ENCODE data around the gene PURB. TPM values are rescaled to one million over a fixed set of nuclear protein-coding genes. Genes with fewer than 3 reads are reported as not detected.

Gene PURB
- total and polyA plus RNA-seq, 10 of the 15 experiments (the other 5 are each of a cell fraction or from before 2014, with no cell fraction given) = 0.77 to 18.6 (median 8.9) TPM

DNA sequence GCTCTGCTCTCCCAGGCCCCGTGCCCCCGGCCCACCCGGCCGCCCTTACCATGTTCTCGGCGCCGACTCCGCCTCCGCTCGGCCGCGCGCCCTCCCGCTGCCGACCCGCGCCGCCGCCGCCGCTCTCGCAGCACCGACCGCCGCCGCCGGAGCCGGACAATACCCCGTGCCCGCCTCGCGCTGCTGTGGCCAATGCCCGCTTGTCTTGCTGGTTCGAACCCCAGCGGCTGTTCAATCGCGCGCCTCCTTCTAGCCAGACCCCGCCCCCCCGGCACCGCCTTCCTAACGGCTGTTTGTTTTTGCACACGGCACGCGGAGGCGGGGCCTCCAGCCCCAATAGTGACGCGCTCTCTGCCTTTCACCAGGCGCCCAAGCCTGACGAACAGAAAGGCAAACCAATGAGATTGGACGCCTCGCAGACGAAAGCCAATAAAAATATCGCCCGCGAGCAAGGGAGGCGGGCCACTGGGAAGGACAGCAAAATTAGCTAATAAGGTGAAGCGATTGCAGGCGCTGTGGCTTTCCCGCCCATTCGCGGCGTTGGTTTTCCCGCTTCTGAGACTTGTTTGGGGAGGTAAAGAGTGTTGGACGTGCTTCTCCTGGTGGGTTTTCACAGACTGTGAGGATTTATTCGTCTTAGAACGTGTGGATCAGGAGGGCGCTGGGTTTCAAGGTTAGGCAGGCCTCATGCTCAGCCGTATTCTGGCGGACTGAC, 37.3 kb downstream of the PURB start, which contains the start of gene H2AZ2 (continued):
- TF ChIP-seq, protein P1, sequence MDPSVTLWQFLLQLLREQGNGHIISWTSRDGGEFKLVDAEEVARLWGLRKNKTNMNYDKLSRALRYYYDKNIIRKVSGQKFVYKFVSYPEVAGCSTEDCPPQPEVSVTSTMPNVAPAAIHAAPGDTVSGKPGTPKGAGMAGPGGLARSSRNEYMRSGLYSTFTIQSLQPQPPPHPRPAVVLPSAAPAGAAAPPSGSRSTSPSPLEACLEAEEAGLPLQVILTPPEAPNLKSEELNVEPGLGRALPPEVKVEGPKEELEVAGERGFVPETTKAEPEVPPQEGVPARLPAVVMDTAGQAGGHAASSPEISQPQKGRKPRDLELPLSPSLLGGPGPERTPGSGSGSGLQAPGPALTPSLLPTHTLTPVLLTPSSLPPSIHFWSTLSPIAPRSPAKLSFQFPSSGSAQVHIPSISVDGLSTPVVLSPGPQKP (IDR thresholded peaks at IDR 0.05; ENCODE audit: low read depth, low read length) = peak; percentile 63

DNA sequence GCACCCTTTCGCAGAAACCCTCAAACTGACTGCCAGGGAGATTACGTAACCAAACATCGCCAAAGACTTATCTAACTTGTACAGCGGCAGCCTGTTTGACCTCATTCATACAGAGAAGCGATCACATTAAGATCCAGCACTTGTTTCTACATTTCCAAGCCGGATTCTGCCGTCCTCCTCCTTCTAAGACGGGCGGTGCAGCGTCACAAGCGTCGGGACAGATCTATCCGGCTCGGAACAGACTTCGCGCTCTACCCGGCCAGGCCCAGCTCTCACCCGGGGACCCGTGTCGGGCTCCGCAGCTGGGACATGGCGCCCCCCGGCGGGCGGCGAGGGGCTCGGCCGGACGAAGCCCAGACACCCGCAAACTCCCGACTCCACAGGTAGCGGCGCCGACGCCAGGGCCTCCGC, 37.8 kb downstream of the PURB start:
- FAIRE-seq (no peak), DNase-seq (ENCODE audit: low read depth, low spot score) (peak; percentile 51), ATAC-seq (peak; percentile 75)
- SMC1A ChIA-PET (ENCODE audit: uncharacterized antibody, unreplicated experiment) = interaction anchor here (0.6 to 8.0 kb wide), 22 partner anchors 9 to 290 kb away, joined by 3 to 46 read pairs (median 5); partner anchors contain the start of genes DDX56, OGDH and ZMIZ2
- in situ Hi-C loops (cut with MboI) (no loop called here), intact Hi-C loops (cut with micrococcal nuclease; ENCODE audit: unreplicated experiment) (loop anchor here (1.0 to 5.0 kb wide), 4 partner anchors 51 to 265 kb away; partner anchors contain the start of genes PPIA and TBRG4)
- Histone ChIP-seq H3K36me3 (ENCODE audit: control insufficient read depth in 2 of 2, insufficient read depth in 2 of 2, low read length in 1 of 2) (no peaks in the 10 kb centered on the region; a peak in 2 of 4 replicates), H3K27me3 (replicated peaks in 1 of 2; ENCODE audit: control insufficient read depth in 2 of 2, insufficient read depth in 2 of 2, low read length in 1 of 2) (no peaks in the 10 kb centered on the region), H3K9me3 (replicated peaks; ENCODE audit: control insufficient read depth, insufficient read depth, low read length) (no peaks in the 10 kb centered on the region), H3K4me3 (peak overlapping the region; percentile 75), H3K79me2 (ENCODE audit: control insufficient read depth, insufficient read depth, low read length) (peaks cover 49% of the 10 kb centered on the region), H4K20me1 (ENCODE audit: control insufficient read depth, insufficient read depth) (no peaks in the 10 kb centered on the region; the same call in 1 of the 2 replicates), H2AFZ (ENCODE audit: control insufficient read depth, low read depth, low read length) (peak overlapping the region; percentile 86), H3K4me2 (ENCODE audit: control insufficient read depth, insufficient read depth) (peak overlapping the region; percentile 68; the same call in 1 of the 2 replicates), H3K9ac (ENCODE audit: control insufficient read depth, insufficient read depth, low read length) (peak overlapping the region; percentile 92), H3K4me1 (ENCODE audit: control insufficient read depth, insufficient read depth, low read length) (peaks cover 8% of the 10 kb centered on the region; the same call in 1 of the 2 replicates), H3K27ac (ENCODE audit: control insufficient read depth, insufficient read depth) (peak overlapping the region; percentile 87)
- CTCF ChIA-PET = interaction anchor here (0.6 to 4.8 kb wide), 21 partner anchors 9 to 288 kb away, joined by 3 to 41 read pairs (median 5); partner anchors contain the start of genes OGDH, PPIA and TMED4
- RAD21 ChIA-PET (ENCODE audit: unreplicated experiment) = interaction anchor here (0.6 to 4.0 kb wide), 23 partner anchors 10 to 978 kb away, joined by 3 to 46 read pairs (median 6); partner anchors contain the start of genes CCM2, MRPS24, OGDH and PURB
- TSS peak; percentile 66 for BruUV-seq (replicated peaks)
- WGBS (ENCODE audit: insufficient coverage, insufficient replicate concordance, low lambda C conversion rate, missing lambda C conversion rate) = 1% methylated on average over 26 of the region's 36 CpGs
- POLR2A ChIA-PET = interaction anchor here (0.5 to 5.0 kb wide), 16 partner anchors 10 to 358 kb away, joined by 3 to 36 read pairs (median 5); partner anchors contain the start of genes CCM2, OGDH, PPIA and PURB
- TF ChIP-seq, protein P2, sequence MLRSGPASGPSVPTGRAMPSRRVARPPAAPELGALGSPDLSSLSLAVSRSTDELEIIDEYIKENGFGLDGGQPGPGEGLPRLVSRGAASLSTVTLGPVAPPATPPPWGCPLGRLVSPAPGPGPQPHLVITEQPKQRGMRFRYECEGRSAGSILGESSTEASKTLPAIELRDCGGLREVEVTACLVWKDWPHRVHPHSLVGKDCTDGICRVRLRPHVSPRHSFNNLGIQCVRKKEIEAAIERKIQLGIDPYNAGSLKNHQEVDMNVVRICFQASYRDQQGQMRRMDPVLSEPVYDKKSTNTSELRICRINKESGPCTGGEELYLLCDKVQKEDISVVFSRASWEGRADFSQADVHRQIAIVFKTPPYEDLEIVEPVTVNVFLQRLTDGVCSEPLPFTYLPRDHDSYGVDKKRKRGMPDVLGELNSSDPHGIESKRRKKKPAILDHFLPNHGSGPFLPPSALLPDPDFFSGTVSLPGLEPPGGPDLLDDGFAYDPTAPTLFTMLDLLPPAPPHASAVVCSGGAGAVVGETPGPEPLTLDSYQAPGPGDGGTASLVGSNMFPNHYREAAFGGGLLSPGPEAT (IDR thresholded peaks at IDR 0.05; ENCODE audit: low read depth) = peak; percentile 34; the same call in 1 of the 2 replicates
- TF ChIP-seq NFIC (IDR thresholded peaks at IDR 0.05; ENCODE audit: low read depth, low read length) (no peak), STAT1 (conservative IDR thresholded peaks at IDR 0.05) (peak; percentile 70; the same call in 1 of the 2 replicates), MEF2A (IDR thresholded peaks at IDR 0.05; ENCODE audit: insufficient read depth, low read depth, low read length) (0 out of 2 replicates have a peak, but pooled peaks have one; percentile 0), CREM (IDR thresholded peaks at IDR 0.05; ENCODE audit: low read depth) (peak; percentile 54), POLR2AphosphoS5 (IDR thresholded peaks at IDR 0.05; ENCODE audit: low read length) (peak; percentile 64), ZNF207 (IDR thresholded peaks at IDR 0.05; ENCODE audit: borderline replicate concordance) (no peak; the same call in 1 of the 2 replicates), CBX5 (IDR thresholded peaks at IDR 0.05; ENCODE audit: low read depth) (peak; percentile 27; the same call in 1 of the 2 replicates), GATAD2B (conservative IDR thresholded peaks at IDR 0.05; ENCODE audit: low read depth) (0 out of 2 replicates have a peak, but pooled peaks have one; percentile 86), MXI1 (IDR thresholded peaks at IDR 0.05; ENCODE audit: low read depth, low read length) (0 out of 2 replicates have a peak, but pooled peaks have one; percentile 67), ZSCAN29 (IDR thresholded peaks at IDR 0.05) (0 out of 2 replicates have a peak, but pooled peaks have one; percentile 36)
- TF ChIP-seq, protein P3, sequence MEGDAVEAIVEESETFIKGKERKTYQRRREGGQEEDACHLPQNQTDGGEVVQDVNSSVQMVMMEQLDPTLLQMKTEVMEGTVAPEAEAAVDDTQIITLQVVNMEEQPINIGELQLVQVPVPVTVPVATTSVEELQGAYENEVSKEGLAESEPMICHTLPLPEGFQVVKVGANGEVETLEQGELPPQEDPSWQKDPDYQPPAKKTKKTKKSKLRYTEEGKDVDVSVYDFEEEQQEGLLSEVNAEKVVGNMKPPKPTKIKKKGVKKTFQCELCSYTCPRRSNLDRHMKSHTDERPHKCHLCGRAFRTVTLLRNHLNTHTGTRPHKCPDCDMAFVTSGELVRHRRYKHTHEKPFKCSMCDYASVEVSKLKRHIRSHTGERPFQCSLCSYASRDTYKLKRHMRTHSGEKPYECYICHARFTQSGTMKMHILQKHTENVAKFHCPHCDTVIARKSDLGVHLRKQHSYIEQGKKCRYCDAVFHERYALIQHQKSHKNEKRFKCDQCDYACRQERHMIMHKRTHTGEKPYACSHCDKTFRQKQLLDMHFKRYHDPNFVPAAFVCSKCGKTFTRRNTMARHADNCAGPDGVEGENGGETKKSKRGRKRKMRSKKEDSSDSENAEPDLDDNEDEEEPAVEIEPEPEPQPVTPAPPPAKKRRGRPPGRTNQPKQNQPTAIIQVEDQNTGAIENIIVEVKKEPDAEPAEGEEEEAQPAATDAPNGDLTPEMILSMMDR (IDR thresholded peaks at IDR 0.05 in 2 of 3, conservative IDR thresholded peaks at IDR 0.05 in 1 of 3; ENCODE audit: control insufficient read depth in 2 of 3, extremely low read depth in 1 of 3, insufficient read depth in 1 of 3, low read depth in 3 of 3, low read length in 3 of 3) = peak; percentile 82 to 95 (median 88)
